ENCODE data around the gene TYW5.

The TYW5 gene

GRCh38 chr2:199972088-199972626 lies 16.9 kb upstream of the TYW5 start:
- DNase-seq: no peak

- no peak for DNase-seq
These were observed 12.8 kb upstream of the TYW5 start for GRCh38 chr2:199968126-199968525.

DNA sequence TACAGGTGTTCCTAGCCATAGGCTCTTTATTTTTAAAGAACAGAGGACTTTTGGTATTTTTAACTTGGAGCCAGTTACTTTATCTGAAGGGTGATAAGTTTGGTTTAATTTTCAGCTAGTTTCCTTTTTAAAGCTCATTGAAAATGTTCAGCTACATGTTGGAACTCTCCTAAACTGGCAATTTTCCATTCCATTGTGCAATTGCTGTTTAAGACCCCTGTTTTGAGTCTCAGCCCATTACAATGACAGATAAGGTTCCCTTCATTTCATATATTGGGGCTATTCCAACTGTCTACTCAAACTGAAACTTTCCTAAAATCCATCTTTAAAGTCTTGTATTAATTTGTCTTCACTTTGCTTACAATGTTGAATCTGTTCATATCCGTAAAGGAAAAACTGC lies 11.7 kb upstream of the TYW5 start:
- no peak for DNase-seq

GRCh38 chr2:199966405-199966804 lies 11.1 kb upstream of the TYW5 start:
- no peak for DNase-seq

- DNase-seq: no peak
These were observed 6.9 kb upstream of the TYW5 start for GRCh38 chr2:199962203-199962602.

DNA sequence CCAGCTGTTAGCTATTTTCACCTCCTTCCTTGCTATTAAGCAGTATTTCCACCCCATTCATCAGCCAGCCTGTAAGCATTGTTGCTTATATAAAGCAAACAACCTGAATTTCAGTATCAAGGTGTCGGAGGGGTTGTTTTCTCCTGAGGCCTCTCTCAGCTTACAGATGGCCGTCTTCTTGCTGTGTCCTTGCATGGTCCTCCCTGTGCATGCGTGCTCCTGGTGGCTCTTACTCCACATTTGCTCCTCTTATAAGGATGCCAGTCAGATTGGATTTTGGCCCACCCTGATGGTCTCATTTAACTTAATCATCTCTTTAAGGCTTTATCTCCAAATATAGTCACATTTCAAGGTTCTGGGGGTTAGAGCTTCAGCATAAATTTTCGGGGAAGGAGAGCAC lies 2.7 kb upstream of the TYW5 start:
- DNase-seq: no peak

GRCh38 chr2:199956062-199956380 lies 730 bp upstream of the TYW5 start:
- DNase-seq: no peak

- no peak for DNase-seq
These were observed 318 bp downstream of the TYW5 start for GRCh38 chr2:199955007-199955338.

- DNase-seq: no peak
These were observed 4.3 kb downstream of the TYW5 start for GRCh38 chr2:199951023-199951422.

- DNase-seq: no peak
These were observed 4.9 kb downstream of the TYW5 start for GRCh38 chr2:199950396-199950795.

- no peak for DNase-seq
These were observed 8.5 kb downstream of the TYW5 start for GRCh38 chr2:199946836-199947235.

- no peak for DNase-seq
These were observed 9.1 kb downstream of the TYW5 start for GRCh38 chr2:199946196-199946595.

DNA sequence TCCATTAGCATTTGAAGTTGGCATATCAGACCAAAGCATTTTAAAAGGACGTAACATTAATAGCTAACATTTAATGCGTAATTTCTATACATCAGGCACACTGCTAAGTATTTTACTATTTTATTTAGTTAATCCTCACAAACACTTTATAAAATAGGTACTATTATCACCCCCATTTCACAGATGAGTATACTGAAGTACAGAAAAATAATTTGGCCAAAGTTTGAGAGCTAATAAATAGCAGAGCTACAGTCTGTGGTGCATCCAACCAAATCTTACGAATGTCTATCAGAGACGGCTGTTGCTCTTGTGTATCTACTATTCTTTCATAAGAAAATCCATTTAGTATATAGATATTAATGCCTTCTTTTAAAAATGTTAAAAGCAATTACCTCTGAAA lies 11.9 kb downstream of the TYW5 start:
- no peak for DNase-seq

DNA sequence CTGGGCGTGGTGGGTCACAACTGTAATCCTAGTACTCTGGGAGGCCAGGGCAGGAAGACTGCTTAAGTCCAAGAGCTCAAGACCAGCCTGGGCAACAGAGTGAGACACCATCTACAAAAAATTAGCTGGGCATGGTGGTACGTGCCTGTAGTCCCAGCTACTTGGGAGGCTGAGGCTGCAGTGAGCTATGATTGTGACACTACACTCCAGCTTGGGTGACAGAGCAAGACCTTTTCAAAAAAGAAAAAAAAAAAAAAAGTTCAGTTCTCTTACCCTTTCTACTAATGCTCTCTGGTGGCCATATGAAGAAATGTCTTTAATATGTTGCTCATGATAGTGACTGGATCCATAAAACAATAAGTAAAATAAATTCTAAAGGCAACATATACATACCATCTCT lies 14.9 kb downstream of the TYW5 start:
- DNase-seq: no peak

DNA sequence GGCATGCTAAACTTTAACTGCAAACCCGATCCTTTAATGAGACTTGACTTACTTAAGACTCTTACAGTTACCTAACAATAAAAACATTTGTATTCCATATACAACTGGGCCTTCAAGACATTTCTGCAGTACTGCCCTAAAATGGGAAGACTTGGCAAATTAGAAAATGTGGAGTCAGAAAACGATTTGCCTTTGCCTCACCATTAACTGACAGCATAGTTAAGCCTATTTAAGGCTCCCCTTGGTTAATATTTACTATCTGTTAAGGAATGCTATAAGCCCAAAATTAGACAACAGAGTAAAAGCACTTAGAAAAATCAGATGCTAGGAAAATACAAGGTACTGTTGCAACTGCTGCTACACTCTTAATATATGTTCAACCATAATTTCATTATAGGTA lies 18.7 kb downstream of the TYW5 start:
- DNase-seq: no peak

GRCh38 chr2:199933466-199933865 lies 21.8 kb downstream of the TYW5 start:
- no peak for DNase-seq

- peak; percentile 36 for DNase-seq
These were observed 22.9 kb downstream of the TYW5 start for GRCh38 chr2:199932312-199932855.

DNA sequence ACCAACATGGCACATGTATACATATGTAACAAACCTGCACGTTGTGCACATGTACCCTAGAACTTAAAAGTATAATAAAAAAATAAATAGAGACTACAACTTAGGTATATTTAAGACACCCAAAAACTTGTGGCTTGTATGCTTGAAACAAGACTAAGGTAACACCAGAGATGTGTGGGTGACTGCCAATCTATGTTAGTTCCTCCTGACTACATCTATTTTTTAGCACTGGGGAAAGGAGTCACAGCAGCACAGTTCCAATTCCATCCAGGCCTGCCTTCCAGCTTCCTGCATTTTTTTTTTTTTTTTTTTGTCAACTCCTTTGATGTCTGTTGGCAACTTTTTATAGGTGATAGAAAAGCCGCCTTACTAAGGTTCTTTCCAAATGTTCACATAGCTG lies 26.0 kb downstream of the TYW5 start:
- DNase-seq: no peak

- DNase-seq: no peak
These were observed 26.7 kb downstream of the TYW5 start for GRCh38 chr2:199928626-199929025.

- DNase-seq: no peak
These were observed 27.1 kb downstream of the TYW5 start for GRCh38 chr2:199928226-199928625.

DNA sequence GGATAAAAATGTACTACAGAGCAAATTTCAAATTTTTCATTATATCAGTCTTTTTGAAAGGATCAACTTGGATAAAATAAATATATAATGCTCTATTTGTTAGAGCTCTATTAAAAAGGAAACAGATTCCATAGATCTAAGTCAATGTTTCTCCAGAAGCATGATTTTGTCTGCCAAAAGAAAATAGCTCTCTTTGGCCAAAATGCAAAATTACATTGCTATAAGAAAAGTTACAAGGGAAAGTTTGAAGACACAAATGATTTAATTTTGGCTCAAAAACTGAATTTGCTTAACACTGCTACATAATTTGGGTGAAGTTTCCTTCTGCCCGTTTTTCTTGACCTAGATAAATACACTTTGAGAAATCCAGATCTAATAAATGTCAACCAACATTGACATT lies 28.5 kb downstream of the TYW5 start:
- DNase-seq: no peak

- DNase-seq: no peak
These were observed 31.4 kb downstream of the TYW5 start for GRCh38 chr2:199923924-199924323.

- no peak for DNase-seq
These were observed 32.4 kb downstream of the TYW5 start for GRCh38 chr2:199922856-199923255.

DNA sequence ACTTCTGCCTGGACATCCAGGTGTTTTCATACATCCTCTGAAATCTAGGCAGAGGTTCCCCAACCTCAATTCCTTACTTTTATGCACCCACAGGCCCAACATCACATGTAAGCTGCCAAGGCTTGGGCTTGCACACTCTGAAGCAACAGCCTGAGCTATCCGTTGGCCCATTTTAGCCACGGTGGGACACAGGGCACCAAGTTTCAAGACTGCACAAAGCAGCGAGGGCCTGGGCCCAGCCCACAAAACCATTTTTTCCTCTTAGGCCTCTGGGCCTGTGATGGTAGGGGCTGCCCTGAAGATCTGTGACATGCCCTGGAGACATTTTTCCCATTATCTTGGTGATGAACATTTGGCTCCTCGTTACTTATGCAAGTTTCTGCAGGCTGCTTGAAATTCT lies 38.3 kb downstream of the TYW5 start:
- DNase-seq: no peak

DNA sequence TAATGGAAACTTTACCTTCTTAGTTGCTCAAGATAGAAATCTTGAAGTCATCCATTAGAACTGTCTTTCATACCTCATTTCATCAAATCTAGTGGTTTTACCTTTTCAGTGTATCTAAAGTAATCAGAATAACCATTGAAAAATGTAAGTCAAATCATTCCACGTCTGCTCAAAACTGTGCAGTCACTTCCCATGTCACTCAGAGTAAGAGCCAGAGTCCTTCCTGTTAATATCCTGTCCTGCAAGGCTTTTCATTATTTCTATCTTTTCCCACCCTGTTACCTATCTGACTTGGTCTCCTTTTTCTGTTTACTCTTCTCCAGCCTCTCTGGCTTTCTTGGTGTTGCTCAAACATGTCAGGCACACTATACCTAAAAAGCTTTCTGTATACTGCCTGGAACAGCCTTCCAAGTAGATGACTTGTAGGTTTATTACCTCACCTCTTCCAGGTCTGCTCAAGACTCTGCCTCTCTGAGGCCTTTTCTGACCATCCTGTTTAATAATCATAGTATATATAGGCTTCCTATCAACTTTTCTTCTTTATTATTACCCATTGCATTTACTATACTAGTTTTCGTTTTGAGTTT lies 40.8 kb downstream of the TYW5 start:
- DNase-seq: no peak

Data from femur (tissue), 1 donor.